Activated CD4-positive, alpha-beta T cell treated with anti-CD3 and anti-CD28 coated beads, Interleukin-10, Interleukin-2, amounts not matched to agents 100 ng/mL and 50 ng/mL, durations not matched to agents 16 hours and 8 hours (primary cell): ENCODE data around the gene B3GALT4.

ENCODE experiments used
- DNase-seq: peaks from one replicate; pipeline ENCODE4 v3.0.0-alpha.2; 2020

Gene B3GALT4

DNA sequence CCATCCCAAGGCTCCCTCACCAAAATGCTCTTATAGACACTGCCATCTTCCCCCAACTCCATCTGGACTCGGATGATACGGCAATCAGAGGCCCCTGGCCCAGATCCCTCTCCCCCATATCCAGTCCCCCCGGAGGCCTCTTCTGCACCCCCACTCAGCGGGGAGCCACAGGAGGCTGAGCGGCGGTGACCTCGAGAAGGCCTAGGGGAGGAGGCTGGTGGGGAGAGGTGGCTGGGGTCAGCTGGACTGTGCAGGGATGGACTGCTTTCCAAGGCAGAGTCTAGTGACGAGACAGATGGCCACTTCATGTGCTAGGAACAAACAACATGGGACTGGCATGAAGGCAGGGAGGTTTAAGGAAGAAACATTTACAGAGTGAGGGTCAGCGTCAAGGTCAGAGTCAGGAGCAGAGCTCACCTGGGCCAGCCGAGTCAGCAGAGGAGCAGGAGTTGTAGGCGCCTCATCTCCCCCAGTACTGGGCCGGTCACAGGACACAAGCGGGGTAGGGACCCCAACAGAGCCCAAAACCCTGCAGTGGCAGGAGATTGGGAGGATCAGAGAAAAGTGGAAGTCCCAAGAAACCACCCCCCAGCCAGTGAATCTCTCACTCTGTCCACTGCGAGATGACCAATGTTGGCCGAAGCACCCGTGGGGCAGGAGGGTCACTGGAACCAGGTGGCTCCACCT is 16.2 kb downstream of the B3GALT4 start:
- DNase-seq: no peak

DNA sequence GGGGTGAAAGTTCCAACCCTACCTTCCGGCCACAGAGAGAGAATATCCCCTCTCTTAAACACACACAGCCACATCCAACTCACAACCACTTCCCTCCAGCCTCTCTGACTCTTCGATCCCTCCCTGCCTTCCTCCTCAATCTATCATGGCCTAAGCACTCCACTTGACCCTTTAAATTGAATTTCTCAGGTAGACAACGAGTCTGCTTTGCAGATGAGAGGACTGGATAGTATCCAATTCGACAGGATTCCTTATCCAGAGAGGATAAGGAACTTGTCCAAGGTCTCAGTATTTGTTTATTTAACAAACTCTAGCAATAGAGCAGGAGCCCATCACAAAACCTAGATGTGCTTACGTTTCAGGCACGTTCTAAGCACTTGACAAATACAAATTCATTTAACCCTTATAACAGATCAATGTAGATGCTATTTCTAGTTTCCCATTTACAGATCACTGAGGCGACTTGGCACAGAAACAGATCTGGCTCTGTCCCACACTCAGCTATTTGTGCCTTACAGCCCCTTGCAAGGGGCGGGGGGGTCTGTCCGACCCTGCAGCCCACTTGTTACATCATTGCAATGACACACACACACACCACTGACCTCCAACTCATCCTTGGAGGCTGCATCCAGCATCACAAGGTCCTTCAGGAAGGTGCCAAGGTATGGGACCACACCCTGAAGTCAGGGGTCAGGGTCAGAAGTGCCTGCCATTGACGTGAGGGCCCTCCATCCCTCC is 17.3 kb downstream of the B3GALT4 start:
- DNase-seq: no peak

DNA sequence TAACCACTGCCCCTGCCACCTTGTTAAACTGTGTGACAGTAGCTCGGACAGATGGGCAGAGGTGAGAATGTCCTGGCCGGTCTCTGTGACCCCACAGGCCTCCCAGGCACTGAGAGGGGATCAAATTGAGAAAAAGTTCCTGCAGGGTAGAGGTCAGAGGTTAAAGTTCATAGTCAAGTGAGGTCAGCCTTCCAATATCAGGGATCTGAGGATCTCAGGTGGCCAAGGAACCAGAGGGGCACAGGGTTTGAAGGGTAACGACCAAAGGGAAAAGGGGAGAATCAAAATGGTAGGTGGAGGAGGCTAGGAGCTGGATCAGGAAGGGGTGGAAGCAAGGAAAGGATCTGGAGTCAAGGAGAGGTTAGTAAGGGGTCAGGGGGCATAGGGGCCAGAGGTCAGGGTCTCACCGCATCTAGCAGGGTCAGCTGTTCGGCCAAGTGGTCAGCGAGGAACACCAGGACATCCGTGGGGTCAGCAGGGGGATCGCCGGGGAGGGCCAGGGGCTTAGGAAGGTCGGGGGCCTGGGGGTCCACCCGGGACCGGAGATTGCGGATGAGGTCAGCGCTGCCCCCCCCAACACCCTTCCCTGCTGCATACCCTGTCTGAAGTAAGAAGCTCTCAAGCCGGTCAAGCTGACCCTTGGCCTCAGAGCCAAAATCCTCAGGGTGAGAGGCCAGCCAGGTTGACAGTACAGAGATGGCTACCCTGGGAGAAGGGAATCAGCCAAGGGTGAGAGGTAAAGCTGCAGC is 18.9 kb downstream of the B3GALT4 start:
- DNase-seq: no peak

DNA sequence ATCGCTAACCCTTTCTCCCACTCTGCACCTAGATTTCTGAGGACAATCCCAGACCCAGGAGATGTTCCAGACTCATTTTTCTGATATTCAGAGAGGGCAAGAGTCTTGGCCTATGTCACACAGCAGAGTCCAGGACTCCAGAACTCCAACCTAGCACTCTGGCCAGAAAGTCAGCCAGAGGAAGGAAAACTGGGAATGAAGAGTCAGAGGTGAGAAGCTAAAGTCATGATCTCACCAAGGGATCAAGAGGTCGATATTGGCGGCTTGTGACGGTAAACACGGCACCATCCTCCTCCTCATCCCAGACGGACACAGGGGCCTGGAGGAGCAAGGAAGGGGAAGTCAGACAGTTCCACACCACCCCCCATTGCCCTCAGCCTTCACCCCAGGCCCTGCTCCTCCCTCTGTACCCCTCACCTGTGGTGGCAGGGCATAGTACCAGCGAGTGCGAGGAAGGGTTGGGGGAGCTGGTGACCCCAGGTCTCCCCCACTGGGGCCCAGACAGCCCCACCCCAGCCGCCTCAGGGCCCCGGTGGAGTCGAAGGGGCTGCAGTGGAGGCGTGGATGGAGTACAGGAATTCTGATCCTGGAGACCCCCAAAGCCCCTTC is 20.0 kb downstream of the B3GALT4 start:
- no peak for DNase-seq

DNA sequence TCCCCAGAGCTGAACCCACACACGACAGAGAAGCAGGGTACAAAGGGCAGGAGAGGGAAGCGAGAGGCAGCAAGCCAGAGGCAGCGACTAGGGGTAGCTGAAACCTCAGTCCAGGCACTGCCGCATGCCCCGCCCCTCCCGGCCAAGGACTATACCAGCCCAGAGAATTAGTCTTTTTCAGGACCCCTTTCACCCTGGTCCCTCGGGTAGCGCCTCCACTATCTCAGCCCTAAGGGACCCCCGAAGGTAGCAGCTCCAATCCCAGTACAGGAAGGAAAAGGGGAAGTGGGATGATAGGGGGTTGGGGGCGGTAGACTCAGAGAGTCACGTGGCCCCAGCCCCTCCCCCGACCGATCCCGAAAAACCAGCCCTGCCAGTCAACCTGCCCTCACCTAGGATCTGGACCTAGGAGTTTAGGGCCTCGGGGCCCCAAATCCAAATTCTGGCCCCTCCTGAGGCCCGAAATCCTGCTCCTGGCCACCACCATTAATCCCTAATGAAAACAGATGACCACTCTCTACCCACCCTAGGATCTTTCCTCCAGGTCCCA is 20.6 kb downstream of the B3GALT4 start:
- DNase-seq: no peak

DNA sequence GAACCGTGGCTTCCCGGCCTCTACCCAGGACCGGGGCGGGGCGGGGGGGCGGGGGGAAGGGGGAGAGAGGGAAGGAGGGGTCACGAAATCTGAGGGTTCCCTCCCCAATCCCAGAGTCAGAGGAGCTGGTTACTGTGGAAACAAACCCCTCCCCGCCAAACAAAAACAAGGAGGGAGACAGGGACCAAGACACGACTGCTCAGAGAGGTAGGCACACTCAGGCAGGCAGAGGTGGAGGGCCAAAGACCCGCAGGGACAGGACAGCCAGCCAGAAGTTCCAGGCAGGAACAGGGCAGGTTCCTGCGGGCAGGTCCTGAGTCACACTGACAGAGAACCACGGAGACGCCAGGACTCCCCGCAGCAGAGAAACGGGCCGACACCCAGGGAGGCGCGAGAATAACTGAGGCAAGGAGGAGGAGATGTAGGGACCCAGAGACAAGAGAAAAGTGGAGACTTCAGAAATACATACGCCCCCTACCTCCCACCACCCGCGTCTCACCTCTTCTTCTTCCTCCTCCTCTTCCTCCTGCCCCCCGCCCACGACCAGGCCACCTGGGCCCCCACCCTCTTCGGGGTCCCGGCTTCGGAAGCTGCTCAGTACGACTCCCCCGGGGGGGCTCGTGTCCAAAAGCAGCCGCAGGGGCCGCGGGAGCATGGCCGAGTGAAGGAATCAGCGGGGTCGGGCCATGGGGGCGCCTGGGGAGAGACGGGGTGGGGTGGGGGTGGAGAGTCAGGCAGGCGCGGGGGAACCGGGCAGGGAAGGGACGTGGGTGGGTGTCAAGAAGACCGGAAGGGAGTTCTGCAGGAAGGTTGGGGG is 21.2 kb downstream of the B3GALT4 start:
- DNase-seq: peak; percentile 78

DNA sequence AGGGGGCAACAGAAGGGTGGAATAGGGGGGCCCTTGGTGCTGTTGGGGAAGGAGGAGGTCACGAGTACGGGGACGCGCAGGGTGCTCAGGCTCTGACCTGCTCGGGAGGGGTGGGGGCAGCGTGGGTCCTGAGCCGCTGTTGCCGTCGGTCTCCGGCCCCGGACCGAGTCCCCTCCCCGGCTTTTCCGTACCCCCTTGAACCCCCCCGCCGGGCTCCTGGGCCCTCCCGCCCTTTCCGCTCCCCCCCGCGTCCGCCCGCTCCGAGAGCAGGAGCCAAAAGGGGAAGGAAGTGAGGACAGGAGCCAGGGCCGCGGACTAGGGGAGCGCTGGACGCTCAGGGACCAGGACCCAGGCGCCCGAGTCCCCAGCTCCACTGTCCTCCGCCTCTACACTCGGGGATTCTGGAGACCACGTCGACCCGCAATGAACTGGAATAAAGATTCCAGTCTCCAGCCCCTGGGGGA is 21.9 kb downstream of the B3GALT4 start, which contains the start of gene RGL2:
Gene RGL2 (minus strand): TSS at position 170 of the 464 bp plus-strand sequence. CDS start 332 bp downstream, outside the sequence.
- peak; percentile 68 for DNase-seq

DNA sequence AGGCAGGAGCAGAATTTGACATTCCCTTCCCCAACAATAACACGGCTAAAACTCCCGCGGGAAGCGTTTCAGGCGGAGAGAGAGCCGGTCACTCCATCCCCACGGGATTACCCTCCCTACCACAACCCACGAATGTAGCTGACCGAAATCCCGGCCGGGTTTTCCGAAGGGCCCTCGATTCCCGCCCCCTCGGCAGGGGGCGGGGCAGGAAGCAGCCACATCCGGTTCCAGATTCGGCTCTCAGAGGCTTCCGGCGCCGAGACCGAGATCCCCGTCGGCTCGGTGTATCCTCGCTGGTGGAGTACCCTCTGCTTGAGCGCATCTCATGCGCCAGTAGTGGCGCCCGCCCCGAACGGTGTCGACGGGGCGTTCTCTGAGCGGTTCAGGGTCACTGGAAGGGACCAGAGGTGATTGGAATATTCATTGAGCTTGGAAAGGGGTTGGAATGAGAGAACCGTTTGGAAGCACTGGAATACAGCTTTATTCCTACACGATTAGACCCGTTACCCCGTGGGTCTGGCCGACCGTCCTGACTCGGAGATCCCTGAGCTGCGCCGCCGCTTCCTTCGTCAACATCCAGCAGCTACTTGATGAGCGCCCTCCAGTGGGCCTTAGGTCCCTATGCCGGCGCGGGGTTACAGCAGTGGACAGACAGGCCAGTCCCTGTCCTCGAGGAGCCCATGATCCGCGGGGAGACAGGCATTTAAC is 22.5 kb downstream of the B3GALT4 start:
- DNase-seq: peak; percentile 96

DNA sequence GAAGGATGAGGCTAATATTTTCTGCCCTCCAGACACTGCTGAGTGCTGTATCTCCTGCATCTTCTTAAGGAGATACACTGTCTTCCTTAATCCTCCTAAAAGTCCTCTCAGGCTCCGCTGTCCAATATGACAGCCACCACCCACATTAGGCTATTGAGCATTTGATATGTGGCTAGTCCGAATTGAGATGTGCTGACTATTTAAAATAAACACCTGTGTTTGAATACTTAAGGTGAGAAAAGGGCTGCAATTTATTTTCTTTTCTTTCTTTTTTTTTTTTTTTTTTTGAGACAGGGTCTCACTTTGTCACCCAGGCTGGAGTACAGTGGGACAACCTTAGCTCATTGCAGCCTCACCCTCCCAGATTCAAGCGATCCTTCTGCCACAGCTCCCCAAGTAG is 25.0 kb downstream of the B3GALT4 start:
- DNase-seq: no peak

DNA sequence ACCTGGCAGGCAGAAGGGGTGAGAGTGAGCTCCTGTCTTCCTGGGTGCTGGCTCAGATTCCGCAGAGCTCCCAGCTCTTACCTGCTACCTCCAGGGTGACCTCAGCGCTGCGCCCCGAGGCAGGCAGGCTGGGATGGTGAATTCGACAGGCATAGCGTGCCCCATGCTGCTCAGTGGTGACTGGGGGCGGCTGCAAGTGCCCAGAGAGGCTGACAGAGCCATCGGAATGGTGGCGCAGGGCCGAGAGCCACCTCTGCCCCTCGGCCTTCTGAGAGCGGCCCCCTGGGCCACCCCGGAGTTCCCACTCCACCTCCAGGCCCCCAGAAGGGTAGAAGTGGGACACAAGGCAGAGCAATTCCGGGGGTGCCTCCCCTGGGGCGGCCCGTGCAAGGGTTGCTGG is 27.3 kb downstream of the B3GALT4 start:
- no peak for DNase-seq

DNA sequence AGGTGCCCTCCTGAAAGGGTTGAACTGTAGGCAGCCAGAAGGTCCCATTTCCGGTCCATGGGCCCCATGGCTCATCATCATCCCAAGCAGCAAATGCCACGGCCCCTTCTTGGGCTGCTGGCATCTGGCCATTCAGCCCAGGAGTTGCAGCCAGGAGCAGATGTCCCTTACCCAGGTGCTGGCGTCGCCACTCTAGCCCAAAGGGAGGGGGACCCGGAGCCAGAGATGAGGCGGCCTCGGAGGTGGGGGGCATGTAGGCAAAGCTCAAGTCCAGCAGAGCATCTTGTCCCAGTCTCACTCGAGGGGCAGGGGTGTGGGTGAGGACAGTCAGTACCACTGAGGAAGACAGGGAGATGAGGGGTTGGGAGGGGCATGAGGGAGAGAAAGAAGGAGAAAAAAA is 28.1 kb downstream of the B3GALT4 start:
- no peak for DNase-seq

DNA sequence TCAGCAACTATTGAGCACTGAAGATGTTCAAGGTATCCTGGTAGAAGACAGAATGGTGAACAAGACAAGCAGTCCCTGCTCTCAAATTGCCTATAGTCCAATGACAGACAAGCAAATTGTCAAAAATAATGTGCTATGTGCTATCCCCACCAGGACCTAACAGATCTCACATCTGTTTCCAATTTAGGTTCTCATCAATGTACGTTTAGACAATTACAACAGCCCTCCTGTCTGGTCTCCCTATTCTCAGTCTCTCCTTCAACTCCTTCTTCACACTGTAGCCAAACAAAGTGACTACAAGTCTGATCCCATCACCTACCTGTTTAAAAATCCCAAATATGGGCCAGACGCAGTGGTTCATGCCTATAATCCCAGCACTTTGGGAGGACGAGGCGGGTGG is 29.4 kb downstream of the B3GALT4 start:
- DNase-seq: no peak

DNA sequence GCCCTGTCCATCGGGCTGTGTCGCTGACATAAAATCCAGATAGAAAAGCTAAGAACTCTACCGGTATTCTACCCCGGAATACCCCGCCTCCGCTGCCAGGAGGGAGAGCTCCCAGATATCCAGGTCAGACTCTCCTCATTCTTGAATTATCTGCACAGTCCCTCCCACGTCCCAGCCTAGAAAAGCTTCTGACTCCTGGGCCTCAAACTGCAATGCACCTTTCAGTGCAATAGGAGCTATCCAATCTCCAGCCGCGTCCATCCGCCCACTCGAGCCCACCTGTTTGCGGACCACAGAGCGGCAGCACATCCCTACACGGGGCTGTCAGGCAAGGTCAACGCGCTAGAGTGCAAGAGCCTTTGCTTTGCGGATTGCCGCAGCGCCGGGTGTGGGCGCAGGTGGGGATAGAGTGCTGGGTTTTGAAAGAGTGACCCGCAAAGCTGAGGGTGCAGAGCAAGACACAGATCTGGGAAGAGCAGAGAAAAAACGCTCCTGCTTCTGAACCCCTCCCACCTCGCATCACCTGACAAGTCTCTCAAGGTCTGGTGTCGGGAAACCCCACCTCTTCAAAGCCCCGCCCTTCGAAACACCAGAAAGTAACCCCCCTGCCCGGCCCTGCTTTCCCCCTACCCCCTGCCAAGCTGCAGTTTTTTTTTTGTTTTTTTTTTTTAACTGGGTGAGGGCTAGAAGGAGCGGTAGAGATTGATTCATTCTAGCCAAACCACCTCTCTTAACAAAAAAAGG is 35.6 kb downstream of the B3GALT4 start:
- peak; percentile 85 for DNase-seq

DNA sequence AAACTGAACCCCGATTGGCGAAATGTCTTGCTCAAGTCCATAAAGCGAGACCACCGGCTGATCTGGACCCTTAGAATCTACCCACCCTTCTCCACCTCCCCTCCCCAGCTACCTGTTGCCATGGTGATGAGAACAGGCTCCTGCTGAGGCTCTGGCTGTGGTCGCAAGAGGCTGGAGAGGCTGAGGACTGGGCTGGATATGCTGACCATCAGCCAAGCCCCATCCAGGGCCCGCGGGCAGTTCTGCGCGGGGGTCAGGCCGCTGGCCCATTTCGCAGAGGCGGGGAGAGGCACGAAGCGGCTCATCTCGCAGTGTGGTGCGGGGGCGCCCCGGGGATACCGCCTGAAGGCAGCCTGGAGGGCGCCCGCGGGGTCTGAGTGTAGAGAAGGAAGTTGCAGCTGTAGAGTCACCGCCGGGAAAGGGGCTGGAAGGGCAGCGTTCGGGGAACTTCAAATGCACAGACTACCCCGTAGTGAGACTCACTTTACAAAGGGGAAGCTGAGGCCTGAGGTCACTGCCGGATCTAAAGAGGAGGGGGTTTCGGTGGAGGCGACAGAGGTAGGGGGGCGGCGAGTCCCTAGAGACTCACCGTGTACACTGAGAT is 36.3 kb downstream of the B3GALT4 start:
- peak; percentile 41 for DNase-seq

DNA sequence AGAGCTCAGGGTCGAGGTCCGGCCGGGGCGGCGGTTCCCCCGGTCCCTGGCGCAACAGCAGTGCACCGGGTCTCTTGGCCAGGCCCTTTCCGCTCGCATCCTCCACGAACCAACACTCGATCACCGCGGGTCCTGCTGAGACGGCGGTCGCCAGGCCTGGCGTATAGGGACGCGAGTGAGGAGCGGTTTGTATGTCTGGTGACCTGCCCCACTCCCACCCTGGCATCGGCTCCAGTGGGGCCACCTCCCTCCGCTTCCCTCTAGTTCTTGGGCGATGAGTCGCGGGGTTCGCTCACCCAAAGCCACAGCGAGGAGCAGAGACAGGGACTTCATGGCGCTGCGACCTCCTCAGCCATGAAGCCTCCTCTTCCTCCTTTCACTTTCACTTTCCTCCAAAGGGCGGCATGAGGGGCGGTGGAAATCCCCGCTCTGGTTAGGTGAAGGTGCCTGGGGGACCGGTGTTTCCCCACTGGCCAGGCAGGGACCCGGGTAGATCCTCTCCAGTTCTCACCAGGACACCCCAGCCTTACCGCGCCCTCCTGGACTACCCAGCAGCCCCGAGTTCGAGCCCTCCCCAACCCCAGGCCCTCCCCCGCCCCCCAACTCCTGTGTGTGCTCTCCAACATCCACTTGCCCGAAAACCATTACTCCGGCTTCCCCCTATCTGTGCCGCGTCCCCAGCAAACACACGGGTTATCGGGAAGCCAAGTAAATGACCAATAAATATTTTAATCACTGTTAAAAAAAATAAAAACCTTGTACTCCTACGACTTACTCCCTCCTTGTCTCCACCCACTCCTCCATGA is 37.0 kb downstream of the B3GALT4 start, which contains the start of gene TAPBP:
Gene TAPBP (minus strand): TSS at position 370 of the 806 bp plus-strand sequence. CDS start 37 bp downstream, at position 333.
- DNase-seq: peak; percentile 92

DNA sequence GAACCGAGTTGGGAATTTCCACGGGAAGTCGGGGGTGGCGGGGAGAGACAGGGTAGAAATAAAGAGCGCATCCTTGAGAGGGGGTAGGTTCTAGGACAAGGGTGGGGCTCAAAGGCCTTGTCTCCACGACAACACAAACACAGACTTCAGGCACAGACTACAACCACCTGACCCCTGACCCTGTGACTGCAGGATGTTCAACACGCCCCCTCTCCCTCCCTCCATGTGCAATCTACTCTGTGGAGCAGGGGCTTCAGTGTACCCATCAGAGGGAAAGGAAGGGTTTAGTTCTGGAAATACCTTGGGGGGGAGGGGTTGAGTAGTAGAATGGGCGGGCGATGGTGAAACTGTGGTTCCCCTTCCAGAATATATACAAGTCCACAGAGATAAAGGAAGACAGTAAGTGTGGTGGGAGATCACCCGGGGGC is 37.6 kb downstream of the B3GALT4 start:
- DNase-seq: peak; percentile 73

DNA sequence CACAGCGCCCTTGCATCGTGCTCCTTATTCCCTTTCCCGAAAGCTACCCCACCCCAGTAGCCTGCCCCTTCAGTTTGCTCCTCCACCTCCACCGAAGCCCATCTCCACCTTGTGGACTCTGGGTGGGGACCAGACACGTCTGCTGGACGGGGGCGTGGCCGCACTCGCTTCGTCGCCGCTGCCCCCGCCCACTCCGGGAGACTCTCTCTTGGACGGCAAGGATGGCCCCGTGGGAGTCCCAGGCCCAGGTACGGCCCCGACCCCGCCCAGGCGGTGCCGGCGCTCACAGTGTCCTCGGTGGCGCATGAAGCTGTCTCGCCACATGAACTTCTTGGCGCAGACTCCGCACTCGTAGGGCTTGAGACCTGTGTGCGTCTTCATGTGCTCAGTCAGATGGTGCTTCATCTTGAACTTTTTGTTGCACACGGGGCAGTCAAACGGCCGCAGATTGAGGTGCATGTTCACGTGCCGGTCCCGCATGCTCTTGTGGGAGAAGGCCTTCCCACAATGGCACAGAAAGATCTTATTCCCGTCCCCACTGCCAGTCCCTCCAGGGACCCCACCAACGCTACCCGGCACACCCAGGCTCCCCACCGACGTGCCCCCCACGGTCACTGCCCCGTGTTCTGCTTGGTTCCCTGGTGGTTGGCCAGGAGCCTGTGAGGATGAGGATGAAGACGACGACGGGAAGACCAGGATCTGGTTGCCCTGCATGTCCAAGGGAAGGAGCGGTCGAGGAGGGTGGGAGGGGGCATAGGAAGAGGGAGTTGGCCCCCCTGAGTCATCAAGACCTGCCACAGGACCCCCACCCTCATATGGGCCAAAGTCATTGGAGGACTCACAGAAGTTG is 38.2 kb downstream of the B3GALT4 start:
- DNase-seq: no peak
